GM19455 (cell line): Measurements from ENCODE around the gene KCNJ4.
"Not testable (repeated sequence)": the region's sequence is repeated elsewhere in the genome, so short reads cannot be mapped to it uniquely, and the experiment has no call there.

Source experiments
- ATAC-seq: cut with Tn5 transposase; IDR thresholded peaks from one replicate; pipeline ENCODE4 v1.9.1; 2021; ENCODE audit not compliant: unreplicated experiment

The KCNJ4 gene

GRCh38 chr22:38388506-38389427, 66.2 kb downstream of the KCNJ4 start:
- not testable (repeated sequence) for ATAC-seq

GRCh38 chr22:38386918-38387317, 68.1 kb downstream of the KCNJ4 start:
- not testable (repeated sequence) for ATAC-seq

- no peak for ATAC-seq
Measured at GRCh38 chr22:38383417-38383816, 71.6 kb downstream of the KCNJ4 start.

GRCh38 chr22:38381371-38381770, 73.6 kb downstream of the KCNJ4 start:
- ATAC-seq = not testable (repeated sequence)
